HCT116 (cell line): ENCODE data around the gene SLC7A8.

Experiments
- EGR1 ChIP-seq: IDR thresholded peaks from 2 replicates; pipeline ENCODE4 v1.6.1; 2012; ENCODE audit warnings: low read depth
- EZH2 ChIP-seq: fragments of 200-600 bp; sonication (generic); IDR thresholded peaks from 2 replicates; pipeline ENCODE4 v1.6.1; 2017; ENCODE audit warnings: antibody characterized with exemption, mixed run types
- POLR2AphosphoS5 ChIP-seq: IDR thresholded peaks from 2 replicates; pipeline ENCODE4 v1.6.1; 2011; ENCODE audit warnings: mild to moderate bottlenecking, low read depth, low read length, moderate library complexity
- SRF ChIP-seq: IDR thresholded peaks from 2 replicates; pipeline ENCODE4 v1.6.1; 2012; ENCODE audit warnings: low read depth

DNA sequence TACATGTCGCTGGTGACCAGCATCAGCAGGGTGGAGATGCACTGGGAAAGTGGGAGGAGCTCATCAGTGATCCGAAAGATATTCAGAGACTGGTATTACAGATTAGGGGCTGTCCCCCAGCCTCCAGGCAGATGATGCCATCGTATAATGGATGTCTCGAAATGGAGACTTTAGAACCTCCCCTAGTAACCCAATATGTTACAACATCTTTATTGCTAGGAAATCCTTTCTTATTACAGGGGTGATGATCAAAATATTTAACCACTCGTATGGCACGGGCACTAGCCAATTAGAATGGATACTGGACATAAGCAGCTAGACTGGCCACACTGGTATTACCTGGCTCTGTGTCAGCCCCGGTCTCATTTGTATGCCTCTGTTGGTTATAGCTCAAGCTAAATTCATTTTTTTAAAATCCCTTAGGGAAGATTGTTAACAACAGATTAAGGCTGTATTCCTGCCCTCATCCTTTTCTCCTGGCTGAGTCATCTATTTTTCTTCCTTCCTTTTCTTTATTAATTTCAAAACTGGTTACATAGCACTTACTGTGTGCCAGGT, 53.6 kb downstream of the SLC7A8 start:
- TF ChIP-seq POLR2AphosphoS5 (no peak), EZH2 (no peak), EGR1 (no peak), SRF (no peak)
